ENCODE measurements around the gene GARIN5A.

DNA sequence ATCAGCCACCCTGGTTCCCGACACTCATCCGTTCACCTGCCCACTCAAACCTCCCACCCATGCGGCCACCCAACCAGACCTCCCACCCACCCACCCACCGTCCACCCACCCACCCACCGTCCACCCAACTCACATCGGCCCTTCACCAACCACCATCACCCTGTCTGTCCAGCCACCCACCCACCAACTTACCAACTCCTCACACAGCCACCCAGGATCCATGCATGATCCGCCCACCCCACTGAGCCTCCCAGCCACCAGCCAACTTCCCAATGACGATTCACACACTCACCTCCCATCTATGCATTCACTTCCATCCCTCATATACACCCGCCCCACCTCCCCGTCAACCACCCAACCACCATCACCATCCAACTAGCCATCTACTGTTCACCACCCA, 30.1 kb upstream of the GARIN5A start:
- TF ChIP-seq, protein P1, sequence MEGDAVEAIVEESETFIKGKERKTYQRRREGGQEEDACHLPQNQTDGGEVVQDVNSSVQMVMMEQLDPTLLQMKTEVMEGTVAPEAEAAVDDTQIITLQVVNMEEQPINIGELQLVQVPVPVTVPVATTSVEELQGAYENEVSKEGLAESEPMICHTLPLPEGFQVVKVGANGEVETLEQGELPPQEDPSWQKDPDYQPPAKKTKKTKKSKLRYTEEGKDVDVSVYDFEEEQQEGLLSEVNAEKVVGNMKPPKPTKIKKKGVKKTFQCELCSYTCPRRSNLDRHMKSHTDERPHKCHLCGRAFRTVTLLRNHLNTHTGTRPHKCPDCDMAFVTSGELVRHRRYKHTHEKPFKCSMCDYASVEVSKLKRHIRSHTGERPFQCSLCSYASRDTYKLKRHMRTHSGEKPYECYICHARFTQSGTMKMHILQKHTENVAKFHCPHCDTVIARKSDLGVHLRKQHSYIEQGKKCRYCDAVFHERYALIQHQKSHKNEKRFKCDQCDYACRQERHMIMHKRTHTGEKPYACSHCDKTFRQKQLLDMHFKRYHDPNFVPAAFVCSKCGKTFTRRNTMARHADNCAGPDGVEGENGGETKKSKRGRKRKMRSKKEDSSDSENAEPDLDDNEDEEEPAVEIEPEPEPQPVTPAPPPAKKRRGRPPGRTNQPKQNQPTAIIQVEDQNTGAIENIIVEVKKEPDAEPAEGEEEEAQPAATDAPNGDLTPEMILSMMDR (IDR thresholded peaks at IDR 0.05; ENCODE audit: insufficient read depth, low read length), result no peak
- TF ChIP-seq POLR2AphosphoS5 (IDR thresholded peaks at IDR 0.05; ENCODE audit: low read depth) (no peak), SPI1 (IDR thresholded peaks at IDR 0.05; ENCODE audit: borderline replicate concordance, low read depth) (no peak)
- TF ChIP-seq, protein P2, sequence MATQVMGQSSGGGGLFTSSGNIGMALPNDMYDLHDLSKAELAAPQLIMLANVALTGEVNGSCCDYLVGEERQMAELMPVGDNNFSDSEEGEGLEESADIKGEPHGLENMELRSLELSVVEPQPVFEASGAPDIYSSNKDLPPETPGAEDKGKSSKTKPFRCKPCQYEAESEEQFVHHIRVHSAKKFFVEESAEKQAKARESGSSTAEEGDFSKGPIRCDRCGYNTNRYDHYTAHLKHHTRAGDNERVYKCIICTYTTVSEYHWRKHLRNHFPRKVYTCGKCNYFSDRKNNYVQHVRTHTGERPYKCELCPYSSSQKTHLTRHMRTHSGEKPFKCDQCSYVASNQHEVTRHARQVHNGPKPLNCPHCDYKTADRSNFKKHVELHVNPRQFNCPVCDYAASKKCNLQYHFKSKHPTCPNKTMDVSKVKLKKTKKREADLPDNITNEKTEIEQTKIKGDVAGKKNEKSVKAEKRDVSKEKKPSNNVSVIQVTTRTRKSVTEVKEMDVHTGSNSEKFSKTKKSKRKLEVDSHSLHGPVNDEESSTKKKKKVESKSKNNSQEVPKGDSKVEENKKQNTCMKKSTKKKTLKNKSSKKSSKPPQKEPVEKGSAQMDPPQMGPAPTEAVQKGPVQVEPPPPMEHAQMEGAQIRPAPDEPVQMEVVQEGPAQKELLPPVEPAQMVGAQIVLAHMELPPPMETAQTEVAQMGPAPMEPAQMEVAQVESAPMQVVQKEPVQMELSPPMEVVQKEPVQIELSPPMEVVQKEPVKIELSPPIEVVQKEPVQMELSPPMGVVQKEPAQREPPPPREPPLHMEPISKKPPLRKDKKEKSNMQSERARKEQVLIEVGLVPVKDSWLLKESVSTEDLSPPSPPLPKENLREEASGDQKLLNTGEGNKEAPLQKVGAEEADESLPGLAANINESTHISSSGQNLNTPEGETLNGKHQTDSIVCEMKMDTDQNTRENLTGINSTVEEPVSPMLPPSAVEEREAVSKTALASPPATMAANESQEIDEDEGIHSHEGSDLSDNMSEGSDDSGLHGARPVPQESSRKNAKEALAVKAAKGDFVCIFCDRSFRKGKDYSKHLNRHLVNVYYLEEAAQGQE (IDR thresholded peaks at IDR 0.05; ENCODE audit: insufficient replicate concordance, low read depth), result no peak

Data from HL-60 (cell line).